NCI-H510A treated with DMSO at 0.1 percent for 48 hours (cell line): Measurements from ENCODE around the gene BAG1.

ENCODE experiments used
- DNase-seq: peaks from one replicate; lab custom pipeline; 2025; lab: John Stamatoyannopoulos, UW

Gene BAG1

GRCh38 chr9:33273972-33274328 lies 9.4 kb upstream of the BAG1 start:
- DNase-seq: no peak

- DNase-seq: no peak
These were observed 8.9 kb upstream of the BAG1 start for GRCh38 chr9:33273266-33273971.

GRCh38 chr9:33272061-33272460 lies 7.6 kb upstream of the BAG1 start:
- no peak for DNase-seq

GRCh38 chr9:33270146-33270545 lies 5.6 kb upstream of the BAG1 start:
- DNase-seq: no peak

GRCh38 chr9:33267151-33267767 lies 2.8 kb upstream of the BAG1 start:
- no peak for DNase-seq

- DNase-seq: no peak
These were observed 830 bp upstream of the BAG1 start for GRCh38 chr9:33265211-33265865.

- DNase-seq: no peak
These were observed 470 bp downstream of the BAG1 start for GRCh38 chr9:33264003-33264472.

GRCh38 chr9:33263131-33264002 lies 1.1 kb downstream of the BAG1 start:
- peak; percentile 7 for DNase-seq

GRCh38 chr9:33260372-33260771 lies 4.1 kb downstream of the BAG1 start:
- DNase-seq: no peak

GRCh38 chr9:33257276-33257675 lies 7.2 kb downstream of the BAG1 start:
- DNase-seq: no peak

GRCh38 chr9:33256236-33256635 lies 8.3 kb downstream of the BAG1 start:
- DNase-seq: no peak

- DNase-seq: no peak
These were observed 9.0 kb downstream of the BAG1 start for GRCh38 chr9:33255471-33255870.

GRCh38 chr9:33255014-33255413 lies 9.5 kb downstream of the BAG1 start:
- DNase-seq: no peak

- DNase-seq: no peak
These were observed 10.3 kb downstream of the BAG1 start for GRCh38 chr9:33254211-33254610.

GRCh38 chr9:33250458-33250995 lies 14.0 kb downstream of the BAG1 start:
- DNase-seq: no peak

- DNase-seq: no peak
These were observed 14.5 kb downstream of the BAG1 start for GRCh38 chr9:33249983-33250382.

GRCh38 chr9:33249087-33249658 lies 15.3 kb downstream of the BAG1 start:
- no peak for DNase-seq

- no peak for DNase-seq
These were observed 15.9 kb downstream of the BAG1 start for GRCh38 chr9:33248606-33249005.

GRCh38 chr9:33246269-33246860 lies 18.1 kb downstream of the BAG1 start:
- DNase-seq: no peak

- no peak for DNase-seq
These were observed 19.2 kb downstream of the BAG1 start for GRCh38 chr9:33245341-33245740.

GRCh38 chr9:33244137-33244784 lies 20.2 kb downstream of the BAG1 start:
- DNase-seq: no peak
